Esophagus squamous epithelium (tissue), 4 donors: Measurements from ENCODE around the gene TPRG1.

Experiments
- POLR2A ChIP-seq, 4 donors: fragments of 450-650 bp; IDR thresholded peaks; one replicate each; pipeline ENCODE4 v1.6.1; 2017; ENCODE audit warnings: antibody characterized with exemption in 4 of 4, mild to moderate bottlenecking in 4 of 4, moderate library complexity in 3 of 4
- TF ChIP-seq, protein P1 (sequence below), 6 experiments: fragments of 450-650 bp in 4 of 6; fragments of 200-600 bp in 2 of 6; sonication (generic) in 2 of 6; IDR thresholded peaks; one replicate each; pipeline ENCODE4 v1.5.1; 2016 to 2019; ENCODE audit warnings: antibody characterized with exemption in 6 of 6, mild to moderate bottlenecking in 4 of 6, moderate library complexity in 4 of 6

DNA sequence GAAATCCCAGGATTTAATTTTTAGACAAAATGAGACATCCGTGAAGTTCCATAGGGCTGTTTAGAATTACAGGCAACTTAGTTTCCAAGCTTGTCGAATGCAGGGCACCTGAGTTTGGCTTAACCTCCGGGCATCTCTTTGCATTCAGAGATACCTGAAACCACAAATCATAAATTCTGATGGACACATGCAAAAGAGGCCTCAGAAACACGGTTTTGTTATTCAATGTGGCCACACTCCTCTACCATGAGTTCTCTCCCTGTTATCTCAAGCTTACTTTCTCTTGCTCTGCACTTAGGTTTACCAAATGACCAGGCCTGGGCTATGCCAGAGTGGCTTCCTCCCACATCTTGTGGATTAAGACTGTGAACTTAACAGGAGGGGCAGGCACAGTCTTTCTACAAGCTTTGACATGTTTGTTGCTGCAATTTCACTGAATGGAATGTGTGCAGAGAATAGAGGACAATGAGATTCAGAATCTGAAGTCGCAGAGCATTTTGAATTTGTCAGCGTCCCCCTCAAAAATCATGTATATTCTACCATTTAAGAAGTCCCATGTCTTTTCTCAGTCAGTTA lies 137.7 kb downstream of the TPRG1 start:
- TF ChIP-seq, protein P1, sequence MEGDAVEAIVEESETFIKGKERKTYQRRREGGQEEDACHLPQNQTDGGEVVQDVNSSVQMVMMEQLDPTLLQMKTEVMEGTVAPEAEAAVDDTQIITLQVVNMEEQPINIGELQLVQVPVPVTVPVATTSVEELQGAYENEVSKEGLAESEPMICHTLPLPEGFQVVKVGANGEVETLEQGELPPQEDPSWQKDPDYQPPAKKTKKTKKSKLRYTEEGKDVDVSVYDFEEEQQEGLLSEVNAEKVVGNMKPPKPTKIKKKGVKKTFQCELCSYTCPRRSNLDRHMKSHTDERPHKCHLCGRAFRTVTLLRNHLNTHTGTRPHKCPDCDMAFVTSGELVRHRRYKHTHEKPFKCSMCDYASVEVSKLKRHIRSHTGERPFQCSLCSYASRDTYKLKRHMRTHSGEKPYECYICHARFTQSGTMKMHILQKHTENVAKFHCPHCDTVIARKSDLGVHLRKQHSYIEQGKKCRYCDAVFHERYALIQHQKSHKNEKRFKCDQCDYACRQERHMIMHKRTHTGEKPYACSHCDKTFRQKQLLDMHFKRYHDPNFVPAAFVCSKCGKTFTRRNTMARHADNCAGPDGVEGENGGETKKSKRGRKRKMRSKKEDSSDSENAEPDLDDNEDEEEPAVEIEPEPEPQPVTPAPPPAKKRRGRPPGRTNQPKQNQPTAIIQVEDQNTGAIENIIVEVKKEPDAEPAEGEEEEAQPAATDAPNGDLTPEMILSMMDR (IDR thresholded peaks at IDR 0.05) = no peak
- no peak for TF ChIP-seq POLR2A (IDR thresholded peaks at IDR 0.05)
